ENCODE data around the gene EEIG2. TPM values are rescaled to one million over a fixed set of nuclear protein-coding genes. Genes with fewer than 3 reads are reported as not detected.

The EEIG2 gene
- total RNA-seq, 2 experiments from 2014 or later = 7.8 to 7.9 TPM

Other genes starting within 250 kb of the EEIG2 start
- not detected for gene NBPF6, start 109.8 kb upstream of the EEIG2 start, total RNA-seq
- gene HENMT1, start 101.0 kb downstream of the EEIG2 start, total RNA-seq = 10 to 100 TPM; 26.1 to 26.4 TPM
- gene PRPF38B, start 132.2 kb downstream of the EEIG2 start, total RNA-seq = 10 to 100 TPM; 66.8 to 71.5 TPM
- not detected for gene FNDC7, start 152.8 kb downstream of the EEIG2 start, total RNA-seq
- 10 to 100 TPM; 31.8 to 34.0 TPM for gene STXBP3, start 186.6 kb downstream of the EEIG2 start, total RNA-seq

Measured in activated naive CD8-positive, alpha-beta T cell treated with anti-CD3 and anti-CD28 coated beads for 36 hours (primary cell).